PFSK-1 (cell line): ENCODE results near the gene PIGM.

Experiments
- POLR2AphosphoS5 ChIP-seq: IDR thresholded peaks from 2 replicates; pipeline ENCODE4 v1.6.1; 2012; ENCODE audit warnings: low read depth, mild to moderate bottlenecking, control low read depth, low read length, moderate library complexity
- SIN3A ChIP-seq: IDR thresholded peaks from 2 replicates; pipeline ENCODE4 v1.6.1; 2012; ENCODE audit warnings: mild to moderate bottlenecking, low read length, moderate library complexity, borderline replicate concordance; ENCODE audit not compliant: insufficient read depth
- TAF1 ChIP-seq: IDR thresholded peaks from 2 replicates; pipeline ENCODE4 v1.6.1; 2012; ENCODE audit warnings: low read length, control low read depth, borderline replicate concordance; ENCODE audit not compliant: insufficient read depth

GRCh38 chr1:160004001-160004400 lies 27.8 kb downstream of the PIGM start:
- TF ChIP-seq POLR2AphosphoS5 (no peak), TAF1 (no peak), SIN3A (no peak)
